Liver (tissue), 9 donors: Measurements from ENCODE around the gene MAP3K19. TPM values are rescaled to one million over a fixed set of nuclear protein-coding genes. Genes with fewer than 3 reads are reported as not detected.

ENCODE experiments used
- DNase-seq: peaks from one replicate; pipeline ENCODE4 v3.0.0-alpha.2; 2017; ENCODE audit warnings: low spot score
- H3K27ac ChIP-seq, 2 donors: one replicate each; pipeline ENCODE4 v1.7.0; 2013; ENCODE audit warnings: inconsistent platforms in 2 of 2, low read length in 2 of 2, control low read depth in 1 of 2, low read depth in 1 of 2, mild to moderate bottlenecking in 1 of 2
- H3K27me3 ChIP-seq, 4 donors: one replicate each; pipeline versions ENCODE4 v1.6.1 to v1.7.0; 2013; ENCODE audit warnings: low read length in 3 of 4, inconsistent platforms in 1 of 4, mild to moderate bottlenecking in 1 of 4, moderate library complexity in 1 of 4; ENCODE audit not compliant: control insufficient read depth in 4 of 4, insufficient read depth in 4 of 4
- H3K36me3 ChIP-seq, 4 donors: one replicate each; pipeline versions ENCODE4 v1.6.1 to v1.7.0; 2013; ENCODE audit warnings: low read length in 3 of 4, mild to moderate bottlenecking in 3 of 4, low read depth in 1 of 4, moderate library complexity in 1 of 4; ENCODE audit not compliant: control insufficient read depth in 4 of 4, insufficient read depth in 3 of 4
- H3K4me1 ChIP-seq, 4 donors: one replicate each; pipeline versions ENCODE4 v1.6.1 to v1.7.0; 2013; ENCODE audit warnings: low read length in 3 of 4, mild to moderate bottlenecking in 3 of 4, moderate library complexity in 1 of 4; ENCODE audit not compliant: control insufficient read depth in 4 of 4, insufficient read depth in 4 of 4
- H3K4me3 ChIP-seq, 3 donors: one replicate each; pipeline versions ENCODE4 v1.6.1 to v1.7.0; 2013; ENCODE audit warnings: low read length in 3 of 3, control low read depth in 1 of 3, low read depth in 1 of 3, mild to moderate bottlenecking in 1 of 3
- H3K9ac ChIP-seq, 2 donors: one replicate each; pipeline ENCODE4 v1.7.0; 2013; ENCODE audit warnings: low read length in 2 of 2, mild to moderate bottlenecking in 2 of 2, moderate library complexity in 2 of 2, control low read depth in 1 of 2, low read depth in 1 of 2
- H3K9me3 ChIP-seq, 4 donors: one replicate each; pipeline versions ENCODE4 v1.6.1 to v1.7.0; 2013; ENCODE audit warnings: low read length in 3 of 4; ENCODE audit not compliant: control insufficient read depth in 4 of 4
- EGR1 ChIP-seq, 2 donors: IDR thresholded peaks; 2 replicates each; pipeline ENCODE4 v1.6.1; 2016 to 2018; ENCODE audit warnings: antibody characterized with exemption in 2 of 2, low read depth in 2 of 2
- FOXA1 ChIP-seq: IDR thresholded peaks from 2 replicates; pipeline ENCODE4 v1.6.1; 2016; ENCODE audit warnings: antibody characterized with exemption
- FOXA2 ChIP-seq: IDR thresholded peaks from 2 replicates; pipeline ENCODE4 v1.6.1; 2016; ENCODE audit warnings: antibody characterized with exemption
- GABPA ChIP-seq, 2 donors: IDR thresholded peaks in 1 of 2; conservative IDR thresholded peaks in 1 of 2; 2 replicates each; pipeline ENCODE4 v1.6.1; 2016; ENCODE audit warnings: antibody characterized with exemption in 2 of 2, mild to moderate bottlenecking in 1 of 2, moderate library complexity in 1 of 2
- HNF4A ChIP-seq, 2 donors: conservative IDR thresholded peaks; 2 replicates each; pipeline ENCODE4 v1.6.1; 2016; ENCODE audit warnings: antibody characterized with exemption in 2 of 2, mild to moderate bottlenecking in 2 of 2
- HNF4G ChIP-seq: IDR thresholded peaks from 2 replicates; pipeline ENCODE4 v1.6.1; 2016; ENCODE audit warnings: antibody characterized with exemption
- JUND ChIP-seq, 2 donors: IDR thresholded peaks; 2 replicates each; pipeline ENCODE4 v1.6.1; 2016; ENCODE audit warnings: antibody characterized with exemption in 2 of 2
- NR2F2 ChIP-seq: IDR thresholded peaks from 2 replicates; pipeline ENCODE4 v1.6.1; 2016; ENCODE audit warnings: antibody characterized with exemption
- RAD21 ChIP-seq, 2 donors: IDR thresholded peaks; 2 replicates each; pipeline ENCODE4 v1.6.1; 2016; ENCODE audit warnings: antibody characterized with exemption in 2 of 2, mild to moderate bottlenecking in 2 of 2
- RXRA ChIP-seq, 2 donors: IDR thresholded peaks; 2 replicates each; pipeline ENCODE4 v1.6.1; 2017 to 2018; ENCODE audit warnings: antibody characterized with exemption in 2 of 2, mild to moderate bottlenecking in 1 of 2
- SP1 ChIP-seq: IDR thresholded peaks from 2 replicates; pipeline ENCODE4 v1.6.1; 2018; ENCODE audit warnings: antibody characterized with exemption, mild to moderate bottlenecking
- TAF1 ChIP-seq: conservative IDR thresholded peaks from 2 replicates; pipeline ENCODE4 v1.6.1; 2016; ENCODE audit warnings: antibody characterized with exemption, mild to moderate bottlenecking
- YY1 ChIP-seq: IDR thresholded peaks from 2 replicates; pipeline ENCODE4 v1.6.1; 2016; ENCODE audit warnings: antibody characterized with exemption, mild to moderate bottlenecking
- WGBS: extraction: QIAGEN DNeasy Blood & Tissue Kit; methylation state at CpG from one replicate; pipeline ENCODE4 v1.1.7; 2013; 5-methylcytosine and 5-hydroxymethylcytosine counted together
- polyA plus RNA-seq, 2 donors: library from polyadenylated mRNA; stranded (reverse) in 1 of 2; unstranded in 1 of 2; fragments of 200-250 nt in 1 of 2; fragments of >200 nt in 1 of 2; fragmentation: Nextera tagmentation in 1 of 2; extraction: Ambion mirVana in 1 of 2; gene quantifications; one replicate each; pipeline versions ENCODE4 v1.2.1 to v1.2.3, GENCODE V29; 2013 to 2015
- total RNA-seq, 2 donors: library from RNA; depleted of rRNA; stranded (reverse); fragments of >200 nt; gene quantifications; one replicate each; pipeline ENCODE4 v1.2.3, GENCODE V29; 2014
- TF ChIP-seq, protein P1 (sequence below): IDR thresholded peaks from 2 replicates; pipeline ENCODE4 v1.6.1; 2016; ENCODE audit warnings: antibody characterized with exemption
- TF ChIP-seq, protein P2 (sequence below): IDR thresholded peaks from 2 replicates; pipeline ENCODE4 v1.6.1; 2016; ENCODE audit warnings: antibody characterized with exemption
- TF ChIP-seq, protein P3 (sequence below): fragments of 150-350 bp; IDR thresholded peaks from 2 replicates; pipeline ENCODE4 v1.5.1; 2017; ENCODE audit warnings: improper control_type of control experiment, low read depth, low read length; ENCODE audit not compliant: missing input control
- TF ChIP-seq, protein P4 (sequence below): IDR thresholded peaks from 2 replicates; pipeline ENCODE4 v1.6.1; 2016; ENCODE audit warnings: antibody characterized with exemption, mild to moderate bottlenecking
- TF ChIP-seq, protein P5 (sequence below): IDR thresholded peaks from 2 replicates; pipeline ENCODE4 v1.6.1; 2016; ENCODE audit warnings: antibody characterized with exemption
- donor health status: healthy.
- donor health status: healthy.
- donor health status: healthy.
- donor health status: healthy.
- donor health status: healthy.

The MAP3K19 gene
- total and polyA plus RNA-seq, 4 donors: not detected

DNA sequence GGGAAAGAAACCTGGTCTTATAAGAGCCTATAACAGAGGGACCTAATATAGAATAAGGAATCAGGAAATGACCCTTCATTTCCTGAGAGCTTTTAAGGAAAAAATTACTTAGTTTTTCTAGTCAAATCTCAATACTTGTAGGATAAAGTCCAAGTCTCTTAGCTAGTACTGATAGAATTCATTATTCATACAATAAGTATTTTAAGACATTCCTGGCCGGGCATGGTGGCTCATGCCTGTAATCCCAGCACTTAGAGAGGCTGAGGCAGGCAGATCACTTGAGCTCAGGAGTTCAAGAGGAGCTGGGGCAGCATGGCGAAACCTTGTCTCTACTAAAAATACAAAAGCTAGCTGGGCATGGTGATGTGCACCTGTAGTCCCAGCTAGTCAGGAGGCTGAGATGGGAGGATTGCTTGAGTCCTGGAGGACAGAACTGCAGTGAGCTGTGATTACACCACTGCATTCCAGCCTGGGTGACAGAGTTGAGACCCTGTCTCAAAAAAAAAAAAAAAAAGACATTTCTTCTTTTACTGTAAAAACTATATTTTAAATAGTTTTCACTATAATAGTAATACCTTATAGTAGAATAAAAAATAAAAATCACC, 8.0 kb upstream of the MAP3K19 start:
- Histone ChIP-seq H3K27ac (no peak overlapping the region), H3K27me3 (no peaks in the 10 kb centered on the region), H3K4me1 (peaks cover 2 to 14% (median 12%) of the 10 kb centered on the region in 4 donors), H3K36me3 (peaks cover 0 to 1% (median 0%) of the 10 kb centered on the region in 4 donors), H3K9me3 (no peaks in the 10 kb centered on the region), H3K9ac (no peak overlapping the region), H3K4me3 (no peak overlapping the region)
- TF ChIP-seq, protein P1, sequence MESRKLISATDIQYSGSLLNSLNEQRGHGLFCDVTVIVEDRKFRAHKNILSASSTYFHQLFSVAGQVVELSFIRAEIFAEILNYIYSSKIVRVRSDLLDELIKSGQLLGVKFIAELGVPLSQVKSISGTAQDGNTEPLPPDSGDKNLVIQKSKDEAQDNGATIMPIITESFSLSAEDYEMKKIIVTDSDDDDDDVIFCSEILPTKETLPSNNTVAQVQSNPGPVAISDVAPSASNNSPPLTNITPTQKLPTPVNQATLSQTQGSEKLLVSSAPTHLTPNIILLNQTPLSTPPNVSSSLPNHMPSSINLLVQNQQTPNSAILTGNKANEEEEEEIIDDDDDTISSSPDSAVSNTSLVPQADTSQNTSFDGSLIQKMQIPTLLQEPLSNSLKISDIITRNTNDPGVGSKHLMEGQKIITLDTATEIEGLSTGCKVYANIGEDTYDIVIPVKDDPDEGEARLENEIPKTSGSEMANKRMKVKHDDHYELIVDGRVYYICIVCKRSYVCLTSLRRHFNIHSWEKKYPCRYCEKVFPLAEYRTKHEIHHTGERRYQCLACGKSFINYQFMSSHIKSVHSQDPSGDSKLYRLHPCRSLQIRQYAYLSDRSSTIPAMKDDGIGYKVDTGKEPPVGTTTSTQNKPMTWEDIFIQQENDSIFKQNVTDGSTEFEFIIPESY: no peak
- TF ChIP-seq GABPA (IDR thresholded peaks at IDR 0.05 in 1 of 2, conservative IDR thresholded peaks at IDR 0.05 in 1 of 2) (no peak), TAF1 (no peak), RXRA (IDR thresholded peaks at IDR 0.05) (no peak), JUND (IDR thresholded peaks at IDR 0.05) (no peak), RAD21 (IDR thresholded peaks at IDR 0.05) (no peak), EGR1 (IDR thresholded peaks at IDR 0.05; ENCODE audit: low read depth in 2 of 2) (no peak), HNF4G (no peak), NR2F2 (no peak), SP1 (no peak), FOXA2 (no peak), YY1 (no peak)
- TF ChIP-seq, protein P2, sequence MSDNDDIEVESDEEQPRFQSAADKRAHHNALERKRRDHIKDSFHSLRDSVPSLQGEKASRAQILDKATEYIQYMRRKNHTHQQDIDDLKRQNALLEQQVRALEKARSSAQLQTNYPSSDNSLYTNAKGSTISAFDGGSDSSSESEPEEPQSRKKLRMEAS: no peak
- TF ChIP-seq, protein P3, sequence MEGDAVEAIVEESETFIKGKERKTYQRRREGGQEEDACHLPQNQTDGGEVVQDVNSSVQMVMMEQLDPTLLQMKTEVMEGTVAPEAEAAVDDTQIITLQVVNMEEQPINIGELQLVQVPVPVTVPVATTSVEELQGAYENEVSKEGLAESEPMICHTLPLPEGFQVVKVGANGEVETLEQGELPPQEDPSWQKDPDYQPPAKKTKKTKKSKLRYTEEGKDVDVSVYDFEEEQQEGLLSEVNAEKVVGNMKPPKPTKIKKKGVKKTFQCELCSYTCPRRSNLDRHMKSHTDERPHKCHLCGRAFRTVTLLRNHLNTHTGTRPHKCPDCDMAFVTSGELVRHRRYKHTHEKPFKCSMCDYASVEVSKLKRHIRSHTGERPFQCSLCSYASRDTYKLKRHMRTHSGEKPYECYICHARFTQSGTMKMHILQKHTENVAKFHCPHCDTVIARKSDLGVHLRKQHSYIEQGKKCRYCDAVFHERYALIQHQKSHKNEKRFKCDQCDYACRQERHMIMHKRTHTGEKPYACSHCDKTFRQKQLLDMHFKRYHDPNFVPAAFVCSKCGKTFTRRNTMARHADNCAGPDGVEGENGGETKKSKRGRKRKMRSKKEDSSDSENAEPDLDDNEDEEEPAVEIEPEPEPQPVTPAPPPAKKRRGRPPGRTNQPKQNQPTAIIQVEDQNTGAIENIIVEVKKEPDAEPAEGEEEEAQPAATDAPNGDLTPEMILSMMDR: no peak
- TF ChIP-seq, protein P4, sequence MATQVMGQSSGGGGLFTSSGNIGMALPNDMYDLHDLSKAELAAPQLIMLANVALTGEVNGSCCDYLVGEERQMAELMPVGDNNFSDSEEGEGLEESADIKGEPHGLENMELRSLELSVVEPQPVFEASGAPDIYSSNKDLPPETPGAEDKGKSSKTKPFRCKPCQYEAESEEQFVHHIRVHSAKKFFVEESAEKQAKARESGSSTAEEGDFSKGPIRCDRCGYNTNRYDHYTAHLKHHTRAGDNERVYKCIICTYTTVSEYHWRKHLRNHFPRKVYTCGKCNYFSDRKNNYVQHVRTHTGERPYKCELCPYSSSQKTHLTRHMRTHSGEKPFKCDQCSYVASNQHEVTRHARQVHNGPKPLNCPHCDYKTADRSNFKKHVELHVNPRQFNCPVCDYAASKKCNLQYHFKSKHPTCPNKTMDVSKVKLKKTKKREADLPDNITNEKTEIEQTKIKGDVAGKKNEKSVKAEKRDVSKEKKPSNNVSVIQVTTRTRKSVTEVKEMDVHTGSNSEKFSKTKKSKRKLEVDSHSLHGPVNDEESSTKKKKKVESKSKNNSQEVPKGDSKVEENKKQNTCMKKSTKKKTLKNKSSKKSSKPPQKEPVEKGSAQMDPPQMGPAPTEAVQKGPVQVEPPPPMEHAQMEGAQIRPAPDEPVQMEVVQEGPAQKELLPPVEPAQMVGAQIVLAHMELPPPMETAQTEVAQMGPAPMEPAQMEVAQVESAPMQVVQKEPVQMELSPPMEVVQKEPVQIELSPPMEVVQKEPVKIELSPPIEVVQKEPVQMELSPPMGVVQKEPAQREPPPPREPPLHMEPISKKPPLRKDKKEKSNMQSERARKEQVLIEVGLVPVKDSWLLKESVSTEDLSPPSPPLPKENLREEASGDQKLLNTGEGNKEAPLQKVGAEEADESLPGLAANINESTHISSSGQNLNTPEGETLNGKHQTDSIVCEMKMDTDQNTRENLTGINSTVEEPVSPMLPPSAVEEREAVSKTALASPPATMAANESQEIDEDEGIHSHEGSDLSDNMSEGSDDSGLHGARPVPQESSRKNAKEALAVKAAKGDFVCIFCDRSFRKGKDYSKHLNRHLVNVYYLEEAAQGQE: no peak
- DNase-seq: no peak
- WGBS: 88% methylated on average over 2 of the region's 2 CpGs

DNA sequence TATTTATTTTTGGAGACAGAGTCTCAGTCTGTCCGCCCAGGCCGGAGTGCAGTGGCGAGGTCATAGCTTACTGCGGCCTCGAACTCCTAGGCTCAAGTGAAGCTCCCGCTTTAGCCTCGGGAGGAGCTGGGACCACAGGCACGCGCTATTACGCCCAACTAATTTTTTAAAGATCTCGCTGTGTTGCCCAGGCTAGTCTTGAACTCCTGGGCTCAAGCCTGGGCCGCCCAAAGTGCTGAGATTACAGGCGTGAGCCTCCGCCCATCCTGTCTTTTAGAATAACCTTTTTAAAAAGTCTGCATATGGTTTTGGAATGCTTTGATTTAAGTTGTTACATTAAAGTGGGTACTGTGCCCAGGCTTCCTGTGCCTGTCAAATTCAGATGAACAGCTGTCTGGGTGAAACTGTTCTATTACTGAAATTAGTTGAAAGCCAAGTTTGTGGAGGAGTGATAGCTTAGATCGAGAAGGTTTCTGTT, 5.8 kb upstream of the MAP3K19 start:
- no peak for TF ChIP-seq HNF4A (conservative IDR thresholded peaks at IDR 0.05)
- TF ChIP-seq, protein P1: no peak
- TF ChIP-seq NR2F2: no peak
- TF ChIP-seq FOXA1: no peak
- TF ChIP-seq, protein P5, sequence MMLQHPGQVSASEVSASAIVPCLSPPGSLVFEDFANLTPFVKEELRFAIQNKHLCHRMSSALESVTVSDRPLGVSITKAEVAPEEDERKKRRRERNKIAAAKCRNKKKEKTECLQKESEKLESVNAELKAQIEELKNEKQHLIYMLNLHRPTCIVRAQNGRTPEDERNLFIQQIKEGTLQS: no peak
- H3K27ac ChIP-seq: peak overlapping the region; percentile 82 to 99

More for the DNA sequence above, 5.8 kb upstream of the MAP3K19 start:
- no peak for DNase-seq
- Histone ChIP-seq H3K9me3 (no peaks in the 10 kb centered on the region), H3K4me3 (peak overlapping the region; percentile 83 to 100 (median 92)), H3K4me1 (peaks cover 2 to 14% (median 12%) of the 10 kb centered on the region in 4 donors), H3K9ac (peak overlapping the region; percentile 61 to 100), H3K27me3 (no peaks in the 10 kb centered on the region), H3K36me3 (no peaks in the 10 kb centered on the region)
- WGBS: 15% methylated on average over 15 of the region's 15 CpGs
